HG03558 (cell line): ENCODE data around the gene ISYNA1.

Experiments
- ATAC-seq: cut with Tn5 transposase; IDR thresholded peaks from one replicate; pipeline ENCODE4 v1.9.1; 2021; ENCODE audit warnings: moderate number of reproducible peaks; ENCODE audit not compliant: unreplicated experiment; ENCODE audit errors: extremely low read depth

ISYNA1 gene

GRCh38 chr19:18397242-18398202, 40.4 kb downstream of the ISYNA1 start, which contains the start of gene LRRC25:
Gene LRRC25 (minus strand): TSS chr19:18397622. CDS start chr19:18396963, 659 bp downstream.
- no peak for ATAC-seq

- ATAC-seq, result no peak
These were observed 41.3 kb downstream of the ISYNA1 start for GRCh38 chr19:18396471-18397241.

- ATAC-seq, result no peak
These were observed 44.1 kb downstream of the ISYNA1 start for GRCh38 chr19:18393836-18394235.

GRCh38 chr19:18392926-18393325, 45.0 kb downstream of the ISYNA1 start:
- ATAC-seq, result no peak

GRCh38 chr19:18392417-18392816, 45.5 kb downstream of the ISYNA1 start:
- no peak for ATAC-seq

- ATAC-seq, result no peak
These were observed 46.3 kb downstream of the ISYNA1 start for GRCh38 chr19:18391509-18392075.

- ATAC-seq, result no peak
These were observed 47.6 kb downstream of the ISYNA1 start for GRCh38 chr19:18390065-18390907.

GRCh38 chr19:18389726-18390064, 48.2 kb downstream of the ISYNA1 start:
- no peak for ATAC-seq

GRCh38 chr19:18388960-18389725, 48.8 kb downstream of the ISYNA1 start:
- no peak for ATAC-seq

GRCh38 chr19:18388100-18388959, 49.6 kb downstream of the ISYNA1 start:
- no peak for ATAC-seq

- ATAC-seq, result no peak
These were observed 51.2 kb downstream of the ISYNA1 start for GRCh38 chr19:18386543-18387271.

GRCh38 chr19:18385675-18386542, 52.0 kb downstream of the ISYNA1 start, which contains the start of gene GDF15:
Gene GDF15 (plus strand): TSS chr19:18386158. CDS start chr19:18386190, 32 bp downstream.
- no peak for ATAC-seq

- ATAC-seq, result no peak
These were observed 52.6 kb downstream of the ISYNA1 start for GRCh38 chr19:18385359-18385674.

GRCh38 chr19:18384775-18385174, 53.2 kb downstream of the ISYNA1 start:
- no peak for ATAC-seq
